ENCODE data around the gene NRCAM. TPM values are rescaled to one million over a fixed set of nuclear protein-coding genes. Genes with fewer than 3 reads are reported as not detected.

NRCAM gene
- total and polyA plus RNA-seq, 10 of the 15 experiments (the other 5 are each of a cell fraction or from before 2014, with no cell fraction given): 0.30 to 2.0 (median 1.0) TPM

DNA sequence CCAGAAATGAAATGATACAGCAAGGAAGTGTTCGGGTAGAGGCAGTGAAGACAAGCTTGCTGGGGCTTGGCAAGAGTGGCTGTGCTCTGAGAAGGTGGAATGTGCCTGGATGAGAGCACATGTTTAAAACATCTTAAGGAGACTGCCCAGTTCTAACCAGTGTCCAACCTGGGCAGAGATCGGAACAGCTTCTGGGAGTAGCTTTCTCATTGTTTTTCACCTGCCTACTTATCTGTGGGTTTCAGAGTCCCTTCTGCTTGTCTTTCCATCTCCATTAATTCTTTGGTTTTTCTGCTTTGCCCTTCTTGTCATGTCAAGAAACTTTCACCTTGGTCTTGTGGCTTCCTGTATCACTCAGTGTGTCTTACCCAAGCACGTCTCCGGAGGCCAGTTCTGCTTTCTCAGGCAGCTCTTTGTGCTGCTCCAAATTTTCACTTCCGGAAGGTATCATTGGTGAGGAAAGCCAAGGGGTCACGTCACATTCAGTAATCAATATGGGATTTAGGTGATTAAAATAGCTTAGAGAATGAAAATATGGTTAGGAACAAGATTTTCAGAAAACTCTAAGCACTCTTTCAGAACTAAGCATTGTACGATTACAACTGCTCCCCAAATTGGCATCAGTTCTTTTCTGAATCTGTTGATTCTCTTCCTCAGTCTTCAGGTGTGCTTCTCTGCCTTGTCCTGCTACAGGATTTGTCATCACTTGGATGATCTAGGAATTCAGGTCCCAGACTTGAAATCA, 320.6 kb downstream of the NRCAM start (continued):
- TF ChIP-seq SMC3 (IDR thresholded peaks at IDR 0.05; ENCODE audit: borderline replicate concordance, low read length) (no peak; the same call in 1 of the 2 replicates), ATF3 (IDR thresholded peaks at IDR 0.05; ENCODE audit: borderline replicate concordance, extremely low read depth, low read depth, low read length) (no peak), SIN3A (IDR thresholded peaks at IDR 0.05; ENCODE audit: low read depth, low read length) (no peak), FOS (IDR thresholded peaks at IDR 0.05; ENCODE audit: borderline replicate concordance, extremely low read depth, insufficient read length) (no peak), ZNF384 (IDR thresholded peaks at IDR 0.05; ENCODE audit: borderline replicate concordance, low read depth, low read length) (no peak), GABPA (IDR thresholded peaks at IDR 0.05; ENCODE audit: low read depth) (peak; percentile 67), WRNIP1 (IDR thresholded peaks at IDR 0.05; ENCODE audit: borderline replicate concordance, low read depth, low read length) (0 out of 2 replicates have a peak, but pooled peaks have one; percentile 67), NKRF (conservative IDR thresholded peaks at IDR 0.05) (no peak), EED (IDR thresholded peaks at IDR 0.05; ENCODE audit: low read depth) (peak; percentile 97), DPF2 (IDR thresholded peaks at IDR 0.05) (peak; percentile 92), IRF4 (IDR thresholded peaks at IDR 0.05; ENCODE audit: low read depth, low read length) (peak; percentile 88), FOXK2 (IDR thresholded peaks at IDR 0.05) (no peak), ZNF207 (IDR thresholded peaks at IDR 0.05; ENCODE audit: borderline replicate concordance) (no peak; the same call in 1 of the 2 replicates), BCL3 (IDR thresholded peaks at IDR 0.05; ENCODE audit: borderline replicate concordance, insufficient read depth, low read depth, low read length, poor library complexity, severe bottlenecking) (peak; percentile 79), YBX1 (IDR thresholded peaks at IDR 0.05) (no peak), MEF2B (IDR thresholded peaks at IDR 0.05; ENCODE audit: partially characterized antibody, poor library complexity, severe bottlenecking) (peak; percentile 94), MYC (IDR thresholded peaks at IDR 0.05; ENCODE audit: insufficient read depth, insufficient read length, insufficient replicate concordance, low read length, severe bottlenecking) (no peak), HDAC6 (IDR thresholded peaks at IDR 0.05; ENCODE audit: unreplicated experiment) (no peak), RUNX3 (IDR thresholded peaks at IDR 0.05; ENCODE audit: low read length) (peak; percentile 98), SUZ12 (IDR thresholded peaks at IDR 0.05; ENCODE audit: unreplicated experiment) (no peak), STAT3 (IDR thresholded peaks at IDR 0.05; ENCODE audit: low read depth, low read length) (no peak), ZNF622 (IDR thresholded peaks at IDR 0.05) (no peak)
- TF ChIP-seq, protein P1, sequence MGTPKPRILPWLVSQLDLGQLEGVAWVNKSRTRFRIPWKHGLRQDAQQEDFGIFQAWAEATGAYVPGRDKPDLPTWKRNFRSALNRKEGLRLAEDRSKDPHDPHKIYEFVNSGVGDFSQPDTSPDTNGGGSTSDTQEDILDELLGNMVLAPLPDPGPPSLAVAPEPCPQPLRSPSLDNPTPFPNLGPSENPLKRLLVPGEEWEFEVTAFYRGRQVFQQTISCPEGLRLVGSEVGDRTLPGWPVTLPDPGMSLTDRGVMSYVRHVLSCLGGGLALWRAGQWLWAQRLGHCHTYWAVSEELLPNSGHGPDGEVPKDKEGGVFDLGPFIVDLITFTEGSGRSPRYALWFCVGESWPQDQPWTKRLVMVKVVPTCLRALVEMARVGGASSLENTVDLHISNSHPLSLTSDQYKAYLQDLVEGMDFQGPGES (IDR thresholded peaks at IDR 0.05): no peak
- TF ChIP-seq, protein P2, sequence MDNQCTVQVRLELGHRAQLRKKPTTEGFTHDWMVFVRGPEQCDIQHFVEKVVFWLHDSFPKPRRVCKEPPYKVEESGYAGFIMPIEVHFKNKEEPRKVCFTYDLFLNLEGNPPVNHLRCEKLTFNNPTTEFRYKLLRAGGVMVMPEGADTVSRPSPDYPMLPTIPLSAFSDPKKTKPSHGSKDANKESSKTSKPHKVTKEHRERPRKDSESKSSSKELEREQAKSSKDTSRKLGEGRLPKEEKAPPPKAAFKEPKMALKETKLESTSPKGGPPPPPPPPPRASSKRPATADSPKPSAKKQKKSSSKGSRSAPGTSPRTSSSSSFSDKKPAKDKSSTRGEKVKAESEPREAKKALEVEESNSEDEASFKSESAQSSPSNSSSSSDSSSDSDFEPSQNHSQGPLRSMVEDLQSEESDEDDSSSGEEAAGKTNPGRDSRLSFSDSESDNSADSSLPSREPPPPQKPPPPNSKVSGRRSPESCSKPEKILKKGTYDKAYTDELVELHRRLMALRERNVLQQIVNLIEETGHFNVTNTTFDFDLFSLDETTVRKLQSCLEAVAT (IDR thresholded peaks at IDR 0.05): peak; percentile 94
